DMS79 treated with DMSO at 0.1 percent for 48 hours (cell line): Measurements from ENCODE around the gene CD160.
"Not testable (repeated sequence)": the region's sequence is repeated elsewhere in the genome, so short reads cannot be mapped to it uniquely, and the experiment has no call there.

Source experiments
- DNase-seq: peaks from one replicate; lab custom pipeline; 2025; lab: John Stamatoyannopoulos, UW

The CD160 gene

DNA sequence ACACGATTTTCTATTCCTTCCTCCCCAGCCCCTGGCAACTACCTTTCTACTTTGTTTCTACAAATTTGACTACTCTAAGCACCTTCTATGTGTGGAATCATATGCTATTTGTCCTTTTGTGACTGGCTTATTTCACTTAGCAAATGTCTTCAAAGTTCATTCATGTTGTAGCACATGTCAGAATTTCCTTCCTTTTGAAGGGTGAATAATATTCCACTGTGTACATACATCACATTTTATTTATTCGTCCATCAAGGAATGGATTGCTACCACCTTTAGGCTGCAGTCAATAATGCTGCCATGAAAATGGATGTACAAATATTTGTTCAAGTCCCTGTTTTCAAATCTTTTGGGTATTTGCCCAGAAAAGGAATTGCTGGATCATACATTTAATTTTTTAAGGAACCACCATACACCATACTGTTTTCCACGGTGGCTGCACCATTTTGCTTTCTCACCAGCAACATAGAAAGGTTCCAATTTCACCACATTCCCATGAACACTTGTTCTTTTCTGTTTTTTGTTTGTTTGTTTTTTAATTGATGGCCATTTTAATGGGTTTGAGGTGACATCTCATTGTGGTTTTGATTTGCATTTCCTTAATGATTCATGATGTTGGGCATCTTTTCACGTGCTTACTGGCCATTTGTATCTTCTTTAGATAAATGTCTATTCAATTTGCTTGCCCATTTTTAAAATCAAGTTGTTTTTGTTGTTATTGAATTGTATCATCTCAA is 8.8 kb upstream of the CD160 start:
- DNase-seq: no peak

DNA sequence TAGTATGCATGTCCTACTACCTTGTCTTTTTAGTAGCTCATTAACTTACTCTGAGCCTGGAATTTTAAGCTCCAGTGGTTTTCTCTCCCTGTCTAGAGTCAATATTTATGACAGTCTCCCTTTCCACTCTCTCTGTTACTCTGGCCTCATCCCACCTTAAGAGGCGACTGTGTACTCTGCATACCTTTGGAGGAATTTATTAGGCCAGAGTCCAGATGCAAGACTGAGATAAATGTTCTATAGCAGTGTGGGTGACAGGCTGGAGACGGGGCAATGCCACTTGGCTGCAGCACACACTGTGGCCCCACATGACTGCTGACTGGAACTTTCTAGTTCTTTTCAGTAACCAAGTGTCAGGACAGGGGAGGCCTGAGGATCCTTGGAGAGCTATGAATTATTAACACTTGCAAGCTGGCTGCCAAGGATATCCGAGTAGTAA is 8.1 kb upstream of the CD160 start:
- DNase-seq: no peak

DNA sequence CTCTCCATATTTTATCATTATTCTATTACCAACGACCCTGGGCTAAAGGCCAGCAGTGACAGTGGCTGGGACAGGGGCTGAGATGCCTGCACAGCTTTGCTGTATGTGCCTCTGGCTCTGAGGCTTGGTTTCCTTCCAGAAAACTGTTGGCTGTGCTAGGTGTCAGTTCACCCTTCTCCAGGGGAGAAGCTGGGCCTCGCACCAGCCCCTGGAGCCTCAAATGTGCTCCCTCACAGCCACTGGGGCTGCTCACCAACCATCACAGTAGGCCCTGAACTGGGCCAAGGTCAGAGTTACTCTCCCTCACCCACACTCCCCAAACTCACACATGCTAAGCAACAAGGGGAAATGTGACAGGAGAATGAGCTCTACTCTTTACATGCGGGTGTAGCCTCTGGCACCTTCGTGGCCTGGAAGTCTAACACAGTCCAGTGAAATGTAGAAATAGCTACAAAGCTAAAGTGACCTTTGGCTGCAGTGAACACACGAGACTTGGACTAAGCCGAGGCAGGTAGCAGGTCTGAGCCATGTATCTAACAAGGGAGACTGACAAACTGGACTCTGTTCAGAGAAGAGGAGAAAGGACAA is 4.7 kb upstream of the CD160 start:
- DNase-seq: no peak

DNA sequence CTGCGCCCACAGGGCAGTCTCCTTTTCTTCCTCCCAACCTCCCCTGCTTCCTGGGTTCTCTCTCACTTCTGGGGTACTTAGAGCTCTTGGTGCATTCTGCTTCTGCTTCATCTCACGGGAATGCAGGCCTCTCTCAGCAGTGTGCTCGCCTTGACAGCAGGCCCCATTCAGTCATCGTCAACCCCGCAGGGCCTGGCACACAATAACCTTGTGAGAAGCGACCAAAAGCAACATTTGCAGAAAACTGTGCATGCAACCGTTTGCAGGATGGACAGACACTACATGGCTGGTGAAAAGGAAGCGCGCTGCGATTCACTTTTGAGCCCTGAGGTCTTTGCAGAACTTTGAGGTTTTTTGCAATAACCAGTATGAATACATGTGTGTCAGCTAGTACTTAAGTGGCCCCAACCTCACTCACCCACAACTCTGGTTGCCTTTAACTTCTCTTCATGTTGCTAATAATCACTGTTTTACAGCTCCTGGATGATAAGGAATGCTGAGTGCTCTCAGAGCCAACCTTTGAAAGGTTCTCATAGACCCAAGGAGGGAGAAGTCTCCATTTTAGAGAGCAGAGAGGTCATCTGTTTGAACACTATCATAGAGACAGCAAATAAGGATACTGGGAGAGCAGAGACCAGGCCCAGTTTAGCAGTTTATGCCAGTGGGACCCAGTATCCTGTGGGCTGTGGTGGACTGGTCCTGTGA is 2.5 kb upstream of the CD160 start:
- DNase-seq: no peak

DNA sequence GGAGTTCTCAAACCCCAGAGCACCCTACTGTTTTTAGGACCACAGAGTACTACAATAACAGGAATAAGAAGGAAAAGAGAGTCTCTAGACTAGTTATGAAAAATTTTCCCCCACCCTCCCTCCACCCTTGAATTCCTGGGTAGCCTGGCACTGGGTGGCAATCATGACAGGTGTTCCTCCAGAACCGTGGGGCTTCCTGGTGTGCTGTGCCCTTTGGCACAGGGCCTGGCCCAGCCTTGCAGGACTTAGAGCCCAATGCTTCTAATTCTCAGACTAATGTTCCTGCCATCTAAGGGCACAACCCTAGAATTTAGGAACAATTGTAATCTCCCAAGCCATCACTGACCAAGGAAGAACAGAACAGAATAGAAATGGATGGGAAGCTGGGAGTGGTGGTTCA is 1.5 kb upstream of the CD160 start:
- no peak for DNase-seq

DNA sequence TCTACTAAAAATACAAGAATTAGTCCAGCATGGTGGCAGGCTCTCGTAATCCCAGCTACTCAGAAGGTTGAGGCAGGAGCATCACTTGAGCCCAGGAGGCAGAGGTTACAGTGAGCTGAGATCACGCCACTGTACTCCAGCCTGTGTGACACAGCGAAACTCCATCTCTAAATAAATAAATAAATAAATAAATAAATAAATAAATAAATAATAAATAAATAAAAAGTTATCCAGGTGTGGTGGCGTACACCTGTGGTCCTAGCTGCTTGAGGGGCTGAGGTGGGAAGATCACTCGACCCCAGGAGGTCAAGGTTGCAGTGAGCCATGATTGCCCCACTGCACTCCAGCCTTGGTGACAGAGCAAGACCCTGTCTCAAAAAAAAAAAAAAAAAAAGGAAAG is 834 bp upstream of the CD160 start:
- DNase-seq: not testable (repeated sequence)

DNA sequence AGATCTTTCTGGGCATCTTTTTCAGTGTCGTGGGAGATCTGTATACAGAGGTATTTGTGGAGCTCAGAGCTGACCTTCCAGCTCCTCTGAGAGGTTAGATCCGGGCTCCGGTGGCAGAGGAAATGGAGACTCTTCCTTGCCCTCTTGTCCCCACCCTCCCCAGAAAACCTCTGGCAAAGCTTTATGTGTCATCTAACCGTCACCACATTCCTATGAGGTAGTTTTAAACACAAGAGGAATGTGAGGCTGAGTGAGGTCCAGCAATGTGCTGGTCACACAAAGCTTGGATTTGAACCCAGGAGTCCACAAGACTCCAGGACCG is 1.2 kb downstream of the CD160 start:
- no peak for DNase-seq

DNA sequence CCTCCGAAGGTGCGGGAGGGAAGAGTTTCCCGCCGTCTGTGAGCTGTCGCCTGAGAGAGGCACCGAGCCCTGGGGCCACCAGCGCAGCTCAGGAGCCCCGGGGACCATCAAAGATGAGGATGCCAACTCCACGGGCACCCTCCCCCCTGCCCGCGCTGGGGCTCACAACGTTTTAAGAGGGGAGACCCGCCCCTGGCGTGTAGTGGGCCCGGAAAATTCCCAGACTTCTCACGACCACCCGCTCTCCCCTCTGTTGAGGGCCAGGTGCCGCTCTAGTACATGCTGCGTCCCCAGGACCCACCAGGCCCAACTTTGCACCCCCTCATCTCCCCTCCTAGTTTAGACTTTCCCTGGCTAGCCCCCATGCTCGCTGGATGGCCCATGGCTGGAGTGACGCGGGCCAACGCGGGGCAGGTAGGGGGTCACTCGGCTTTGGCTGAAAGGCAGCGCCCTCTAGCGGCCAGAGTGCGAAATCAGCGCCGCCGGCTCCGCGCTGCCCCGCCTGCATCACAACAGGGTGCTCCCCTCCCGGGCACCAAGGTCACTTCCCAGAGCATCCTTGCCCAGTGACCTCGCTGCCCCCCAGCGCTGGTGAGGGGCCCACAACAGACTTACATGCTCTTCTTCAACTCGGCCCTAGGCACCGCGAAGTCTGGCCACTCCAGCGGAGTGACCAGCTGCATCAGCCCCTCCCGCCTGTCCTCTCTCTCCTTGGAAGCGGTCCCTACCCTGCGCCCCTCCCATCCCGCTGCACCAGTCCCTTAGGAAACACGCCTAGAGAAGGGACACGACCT is 1.8 kb downstream of the CD160 start:
- peak; percentile 48 for DNase-seq

DNA sequence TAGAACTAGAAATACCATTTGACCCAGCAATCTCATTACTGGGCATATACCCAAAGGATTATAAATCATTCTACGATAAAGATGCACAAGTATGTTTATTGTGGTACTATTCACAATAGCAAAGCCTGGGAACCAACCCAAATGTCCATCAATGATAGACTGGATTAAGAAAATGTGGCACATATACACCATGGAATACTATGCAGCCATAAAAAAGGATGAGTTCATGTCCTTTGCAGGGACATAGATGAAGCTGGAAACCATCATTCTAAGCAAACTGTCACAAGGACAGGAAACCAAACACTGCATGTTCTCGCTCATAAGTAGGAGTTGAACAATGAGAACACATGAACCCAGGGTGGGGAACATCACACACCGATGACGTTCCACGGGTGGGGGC is 6.9 kb downstream of the CD160 start:
- DNase-seq: not testable (repeated sequence)

DNA sequence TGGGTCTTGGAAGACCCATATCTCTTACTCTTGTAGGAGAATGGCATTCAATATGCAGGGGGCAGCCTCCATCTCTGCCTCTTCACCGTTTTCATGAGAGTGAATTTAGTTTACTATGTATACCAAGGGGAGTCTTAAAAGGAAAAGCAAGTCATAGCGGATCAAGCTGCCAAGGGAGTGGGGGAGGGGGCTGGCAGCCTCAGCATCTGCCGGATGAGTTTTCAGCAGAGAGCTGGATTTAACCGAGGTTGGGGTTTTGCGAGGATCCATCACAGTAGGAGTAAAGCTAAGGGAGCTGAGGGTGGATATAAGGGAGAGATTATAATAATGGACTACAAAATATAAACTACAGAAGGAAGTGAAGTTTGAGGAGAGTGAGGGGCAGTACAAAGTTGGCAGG is 9.9 kb downstream of the CD160 start:
- DNase-seq: no peak

DNA sequence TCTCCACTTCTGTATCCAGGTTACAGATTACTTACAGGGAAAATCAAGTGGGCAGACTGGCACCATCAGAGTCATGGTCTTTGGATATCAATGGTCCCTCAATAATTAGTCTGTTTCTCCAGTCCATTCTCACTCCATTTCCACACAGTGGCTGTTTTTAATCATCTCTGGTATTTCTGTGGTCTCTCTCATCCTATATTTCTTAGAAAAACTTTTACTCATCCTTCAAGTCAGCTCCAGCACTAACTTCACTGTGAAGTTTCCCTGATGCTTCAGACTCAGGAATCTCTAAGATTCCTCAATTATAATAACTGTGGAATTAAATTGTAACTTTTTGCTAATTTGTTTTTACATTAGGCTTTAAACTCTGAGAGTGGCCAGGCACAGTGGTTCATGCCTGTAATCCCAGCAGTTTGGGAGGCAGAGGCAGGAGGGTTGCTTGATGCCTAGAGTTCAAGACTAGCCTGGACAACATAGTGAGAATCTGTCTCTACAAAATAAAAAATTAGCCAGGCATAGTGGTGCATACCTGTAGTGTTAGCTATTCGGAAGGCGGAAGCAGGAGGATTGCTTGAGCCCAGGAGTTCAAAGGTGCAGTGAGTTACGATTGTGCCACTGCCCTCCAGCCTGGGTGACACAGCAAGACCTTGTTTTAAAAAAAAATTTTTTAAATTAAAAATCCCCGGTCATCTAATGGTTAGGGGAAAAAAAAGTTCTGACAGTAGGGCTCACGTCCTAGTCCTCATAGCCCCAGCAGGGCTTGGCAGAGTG is 10.6 kb downstream of the CD160 start:
- DNase-seq: peak; percentile 8

DNA sequence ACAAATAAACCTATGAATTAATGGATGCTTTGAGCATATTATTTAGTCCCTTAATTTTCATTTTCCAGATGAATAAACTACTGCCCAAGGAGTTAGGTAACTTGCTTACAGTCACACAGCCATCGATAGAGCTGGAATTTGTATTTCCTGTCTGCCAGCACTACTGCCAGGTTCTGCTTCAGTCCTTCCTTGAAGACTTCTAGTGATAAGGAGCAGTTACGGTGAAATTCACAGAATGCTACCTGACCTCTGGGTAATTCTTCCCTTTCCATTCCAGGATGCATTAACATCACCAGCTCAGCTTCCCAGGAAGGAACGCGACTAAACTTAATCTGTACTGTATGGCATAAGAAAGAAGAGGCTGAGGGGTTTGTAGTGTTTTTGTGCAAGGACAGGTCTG is 11.2 kb downstream of the CD160 start:
- DNase-seq: no peak

DNA sequence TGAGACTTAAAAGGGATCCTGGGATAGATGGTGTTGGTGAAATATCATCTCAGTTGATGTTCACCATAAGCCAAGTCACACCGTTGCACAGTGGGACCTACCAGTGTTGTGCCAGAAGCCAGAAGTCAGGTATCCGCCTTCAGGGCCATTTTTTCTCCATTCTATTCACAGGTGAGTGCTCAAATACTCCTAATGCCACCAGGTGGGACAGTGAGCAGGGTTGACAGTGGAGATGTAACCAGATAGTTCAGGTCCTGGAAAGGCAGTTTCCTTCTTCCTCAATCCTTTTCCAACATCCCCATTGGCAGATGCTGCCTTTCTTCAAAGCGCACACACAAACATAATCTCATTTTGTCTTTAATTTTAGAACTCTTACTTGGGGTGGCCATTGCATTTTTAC is 11.6 kb downstream of the CD160 start:
- DNase-seq: no peak

DNA sequence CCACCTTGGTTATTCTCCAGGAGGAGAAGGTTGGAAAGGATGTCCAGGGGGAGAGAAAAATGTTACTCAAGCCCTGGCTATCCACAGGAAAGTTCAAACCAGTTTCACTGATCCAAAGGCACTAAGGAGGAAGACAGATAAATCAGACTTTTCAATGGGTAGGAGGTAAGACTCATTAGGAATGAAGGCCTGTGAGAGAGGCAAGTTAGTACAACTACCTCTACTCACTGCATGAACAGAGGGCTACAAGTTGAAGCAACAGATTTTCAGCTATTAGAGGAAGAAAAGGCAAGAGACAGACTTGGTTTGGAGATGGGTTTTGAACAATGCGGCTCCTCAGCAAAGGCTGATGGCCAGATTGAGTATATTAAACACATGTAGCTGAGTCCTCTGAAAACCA is 16.9 kb downstream of the CD160 start:
- no peak for DNase-seq

DNA sequence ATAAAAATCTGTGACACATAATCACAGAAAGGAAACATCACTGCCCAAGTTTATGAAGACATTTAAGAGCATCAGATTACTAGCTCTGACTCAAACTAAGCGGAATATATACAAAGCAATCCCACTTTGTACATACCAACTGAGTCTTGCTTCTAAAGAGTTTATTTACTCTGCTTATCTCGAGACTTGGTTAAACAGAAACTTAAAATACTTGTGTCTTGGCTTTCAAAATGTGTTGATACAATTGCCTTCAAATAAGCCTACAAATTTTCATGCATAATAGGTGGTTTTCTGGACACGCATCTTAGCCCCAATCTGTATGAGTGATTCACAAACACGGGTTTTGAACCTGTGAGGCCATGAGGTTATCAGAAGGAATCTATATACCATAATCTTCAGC is 21.0 kb downstream of the CD160 start:
- DNase-seq: no peak

DNA sequence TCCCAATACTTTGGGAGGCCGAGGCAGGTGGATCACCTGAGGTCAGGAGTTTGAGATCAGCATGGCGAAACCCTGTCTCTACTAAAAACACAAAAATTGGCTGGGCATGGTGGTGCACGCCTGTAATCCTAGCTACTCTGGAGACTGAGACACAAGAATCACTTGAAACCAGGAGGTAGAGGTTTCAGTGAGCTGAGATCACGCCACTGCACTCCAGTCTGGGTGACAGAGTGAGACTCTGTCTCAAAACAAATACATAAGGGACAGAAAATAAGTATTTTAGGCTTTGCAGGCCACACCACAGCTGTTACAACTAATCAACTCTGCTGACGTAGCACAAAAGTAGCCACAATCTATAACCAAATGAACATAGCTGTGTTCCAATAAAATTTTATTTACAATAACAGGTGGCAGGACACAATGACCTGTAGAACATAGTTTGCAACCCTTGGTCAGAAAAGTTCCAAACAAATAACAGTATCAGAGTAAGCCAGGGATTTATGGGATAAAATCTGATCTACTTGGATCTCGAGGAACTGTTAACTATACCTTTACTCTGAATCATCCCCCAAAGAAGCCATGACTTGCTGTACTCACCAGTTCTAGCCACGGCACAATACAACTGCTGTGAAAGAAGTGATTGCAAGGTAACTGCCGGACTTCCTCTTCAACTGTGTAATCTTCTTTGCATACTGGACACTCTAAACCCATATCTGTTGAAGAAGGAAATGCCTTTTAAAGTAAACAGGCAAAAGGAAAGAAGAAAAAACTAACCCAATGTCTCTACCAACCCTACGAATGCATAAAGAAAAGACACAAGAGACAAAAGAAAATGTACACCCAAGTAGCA is 28.3 kb downstream of the CD160 start:
- no peak for DNase-seq

DNA sequence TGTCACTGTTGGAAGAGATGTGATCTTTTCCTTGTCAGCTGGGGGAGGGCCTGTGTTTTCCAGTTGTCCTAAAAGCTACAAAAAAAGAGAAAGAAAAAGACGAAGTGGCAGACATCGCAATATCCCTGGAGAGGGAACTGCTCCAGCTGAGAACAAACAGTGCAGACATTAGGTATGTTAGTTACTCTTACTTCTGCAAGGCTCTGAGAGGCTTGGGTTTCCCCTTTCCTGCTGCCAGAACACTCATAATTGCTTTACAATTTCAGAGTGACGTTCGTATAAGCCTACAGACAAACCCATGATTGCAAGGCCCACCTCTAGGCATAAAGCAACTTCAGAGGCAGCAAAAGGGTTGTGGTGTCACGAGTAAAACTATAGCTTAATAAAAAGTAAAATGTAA is 31.1 kb downstream of the CD160 start:
- DNase-seq: no peak

DNA sequence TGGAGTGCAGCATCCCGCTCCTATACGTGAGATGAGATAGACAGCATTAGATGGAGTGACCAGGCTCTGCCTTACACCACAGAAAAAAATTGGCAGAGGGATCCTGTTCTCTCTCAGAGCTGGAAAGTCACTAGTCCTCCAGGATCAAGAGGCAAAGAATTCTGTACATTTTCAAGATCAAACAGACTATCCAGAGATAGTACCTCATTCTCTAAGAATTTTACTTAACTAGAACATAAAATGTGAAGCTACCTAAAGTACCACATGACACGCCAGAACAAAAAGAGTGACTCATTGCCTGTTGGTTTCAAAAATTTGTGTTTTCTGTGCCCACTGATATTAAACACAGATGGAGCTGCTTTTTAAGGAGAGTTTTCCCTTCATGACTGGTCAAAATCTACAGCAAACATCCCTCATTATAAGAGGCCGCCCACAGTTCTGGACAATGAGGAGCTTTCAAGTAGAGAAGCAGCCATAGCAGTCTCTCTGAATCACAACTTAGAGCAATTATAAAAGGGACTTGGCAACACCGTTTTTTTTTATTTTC is 32.3 kb downstream of the CD160 start:
- DNase-seq: no peak

DNA sequence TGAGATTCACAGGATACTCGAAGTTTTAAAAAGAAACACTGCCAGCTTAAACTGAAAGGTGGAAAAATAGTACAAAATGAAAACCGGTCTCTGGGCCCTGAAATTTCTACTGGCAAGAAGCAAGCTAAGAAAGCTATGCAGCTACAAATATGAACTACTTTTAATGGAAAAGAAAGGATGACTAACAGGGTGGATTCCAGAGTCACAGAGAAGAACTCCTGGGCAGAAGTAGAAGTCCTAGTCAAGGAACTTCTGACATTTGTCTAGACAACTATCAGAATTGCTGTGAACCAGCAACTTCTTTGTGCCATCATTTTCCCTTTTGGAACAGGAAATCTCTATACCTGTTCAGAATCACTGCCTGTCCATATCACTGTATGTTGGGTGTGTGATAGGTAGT is 38.1 kb downstream of the CD160 start:
- no peak for DNase-seq

DNA sequence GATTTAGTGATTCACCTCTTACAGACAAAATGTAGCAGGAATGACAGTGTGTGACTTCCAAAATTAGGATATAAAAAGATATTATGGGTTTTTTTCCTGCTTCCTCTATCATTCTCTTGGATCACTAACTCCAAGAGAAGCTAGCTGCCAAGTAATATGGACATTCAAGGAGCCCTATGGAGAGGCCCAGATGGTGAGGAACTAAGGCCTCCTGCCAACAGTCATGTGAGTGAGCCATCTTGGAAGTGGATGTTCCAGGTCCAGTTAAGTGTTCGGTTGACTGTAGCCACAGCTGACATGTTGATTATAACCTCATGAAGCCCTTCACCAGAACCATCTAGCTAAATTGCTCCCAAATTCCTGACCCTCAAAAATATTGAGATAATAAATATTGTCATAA is 38.8 kb downstream of the CD160 start:
- DNase-seq: no peak

DNA sequence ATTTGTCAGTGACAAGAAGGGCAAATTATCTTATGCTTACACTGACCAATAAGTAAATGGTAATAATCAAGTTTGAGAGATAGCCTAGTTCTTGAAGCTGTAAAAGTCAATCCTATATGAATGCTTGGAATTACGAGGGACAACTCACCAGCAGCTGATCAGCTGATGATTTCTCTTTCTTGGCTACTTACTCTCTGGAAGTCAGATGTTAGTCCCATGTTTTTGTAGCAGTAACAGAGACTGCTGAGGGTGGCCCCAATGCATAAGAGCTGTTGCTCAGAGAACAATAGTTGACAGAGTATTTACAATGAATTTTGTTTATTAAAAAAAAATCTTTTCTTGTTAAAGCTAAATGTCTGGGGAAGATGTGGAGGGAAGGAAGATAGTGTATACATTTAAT is 39.3 kb downstream of the CD160 start:
- no peak for DNase-seq
